C4-2B (cell line): Measurements from ENCODE around the gene FBN3.

Experiments
- ZFX ChIP-seq: fragments of 450-650 bp; IDR thresholded peaks from 2 replicates; pipeline ENCODE4 v1.6.1; 2017
- TF ChIP-seq, protein P1 (sequence below): fragments of 450-650 bp; conservative IDR thresholded peaks from 2 replicates; pipeline ENCODE4 v1.5.1; 2017; ENCODE audit warnings: mild to moderate bottlenecking

DNA sequence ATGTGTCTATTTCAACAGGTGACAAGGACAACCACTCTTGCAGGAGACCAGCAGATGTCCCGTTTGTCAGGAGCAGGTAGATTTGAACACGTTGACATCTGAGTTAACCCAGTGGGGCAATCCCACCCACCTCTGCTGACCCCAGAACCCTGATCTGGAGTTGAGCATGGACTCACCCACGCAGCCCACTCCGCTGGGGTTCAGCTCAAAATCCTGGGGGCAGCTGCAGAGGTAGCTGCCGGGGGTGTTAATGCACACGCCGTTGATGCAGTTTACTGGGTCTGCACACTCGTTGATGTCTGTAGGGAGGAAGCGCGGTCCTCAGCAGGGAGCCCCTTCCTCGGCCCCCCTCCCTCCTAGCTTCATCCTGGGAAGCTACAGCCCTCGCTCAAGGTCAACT lies 39.9 kb downstream of the FBN3 start:
- TF ChIP-seq, protein P1, sequence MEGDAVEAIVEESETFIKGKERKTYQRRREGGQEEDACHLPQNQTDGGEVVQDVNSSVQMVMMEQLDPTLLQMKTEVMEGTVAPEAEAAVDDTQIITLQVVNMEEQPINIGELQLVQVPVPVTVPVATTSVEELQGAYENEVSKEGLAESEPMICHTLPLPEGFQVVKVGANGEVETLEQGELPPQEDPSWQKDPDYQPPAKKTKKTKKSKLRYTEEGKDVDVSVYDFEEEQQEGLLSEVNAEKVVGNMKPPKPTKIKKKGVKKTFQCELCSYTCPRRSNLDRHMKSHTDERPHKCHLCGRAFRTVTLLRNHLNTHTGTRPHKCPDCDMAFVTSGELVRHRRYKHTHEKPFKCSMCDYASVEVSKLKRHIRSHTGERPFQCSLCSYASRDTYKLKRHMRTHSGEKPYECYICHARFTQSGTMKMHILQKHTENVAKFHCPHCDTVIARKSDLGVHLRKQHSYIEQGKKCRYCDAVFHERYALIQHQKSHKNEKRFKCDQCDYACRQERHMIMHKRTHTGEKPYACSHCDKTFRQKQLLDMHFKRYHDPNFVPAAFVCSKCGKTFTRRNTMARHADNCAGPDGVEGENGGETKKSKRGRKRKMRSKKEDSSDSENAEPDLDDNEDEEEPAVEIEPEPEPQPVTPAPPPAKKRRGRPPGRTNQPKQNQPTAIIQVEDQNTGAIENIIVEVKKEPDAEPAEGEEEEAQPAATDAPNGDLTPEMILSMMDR = no peak
- no peak for TF ChIP-seq ZFX
